H1 (cell line): ENCODE results near the gene CCNC. TPM values are rescaled to one million over a fixed set of nuclear protein-coding genes. Genes with fewer than 3 reads are reported as not detected.

Experiments used
- CTCF ChIA-PET: fragments of 300-600 bp; sonication (Branson Sonifier 250); formaldehyde crosslinking; loops from one replicate; lab custom pipeline; 2021; ENCODE audit not compliant: partially characterized antibody; lab: Charles Lee
- POLR2A ChIA-PET: fragments of 300-600 bp; sonication (Branson Sonifier 250); formaldehyde crosslinking; loops from one replicate; lab custom pipeline; 2021; ENCODE audit warnings: inconsistent platforms; ENCODE audit not compliant: partially characterized antibody; lab: Charles Lee
- DNase-seq, 2 experiments: peaks; one replicate each; pipeline versions ENCODE4 v3.0.0 to v3.0.0-alpha.2; 2010 to 2022; ENCODE audit warnings: low spot score in 2 of 2, low read depth in 1 of 2, mixed read lengths in 1 of 2
- FAIRE-seq: peaks from 2 replicates; lab custom pipeline; 2011; peaks lifted over from hg19 to GRCh38; lab: Jason Lieb, UNC
- H2AFZ ChIP-seq: 2 replicates; pipeline ENCODE4 v1.8.1; 2012; ENCODE audit warnings: low read length, inconsistent platforms
- H2AK5ac ChIP-seq: 2 replicates; pipeline ENCODE4 v1.6.1; 2013; ENCODE audit warnings: low read depth, low read length
- H2BK120ac ChIP-seq: replicated peaks from 2 replicates; pipeline ENCODE3; 2013; ENCODE audit warnings: low read depth, low read length, inconsistent platforms
- H2BK12ac ChIP-seq: 2 replicates; pipeline ENCODE4 v1.6.1; 2013; ENCODE audit warnings: low read depth, low read length
- H2BK15ac ChIP-seq: 2 replicates; pipeline ENCODE4 v1.6.1; 2013; ENCODE audit warnings: low read length
- H2BK20ac ChIP-seq: 2 replicates; pipeline ENCODE4 v1.6.1; 2013; ENCODE audit warnings: low read length
- H2BK5ac ChIP-seq: 2 replicates; pipeline ENCODE4 v1.6.1; 2013; ENCODE audit warnings: low read depth, low read length
- H3K14ac ChIP-seq: 2 replicates; pipeline ENCODE4 v1.6.1; 2013; ENCODE audit warnings: inconsistent platforms; ENCODE audit not compliant: insufficient read length
- H3K18ac ChIP-seq: 2 replicates; pipeline ENCODE4 v1.6.1; 2013; ENCODE audit warnings: low read length; ENCODE audit errors: extremely low read depth
- H3K23ac ChIP-seq: 2 replicates; pipeline ENCODE4 v1.6.1; 2013; ENCODE audit warnings: inconsistent platforms; ENCODE audit not compliant: insufficient read length
- H3K23me2 ChIP-seq: 2 replicates; pipeline ENCODE4 v1.6.1; 2013; ENCODE audit warnings: low read depth, low read length
- H3K27ac ChIP-seq: 2 replicates; pipeline ENCODE4 v1.6.1; 2011; ENCODE audit warnings: low read depth, low read length, inconsistent platforms
- H3K27me3 ChIP-seq, 4 experiments: replicated peaks in 1 of 4; 1 replicate in 1 of 4; 2 replicates in 3 of 4; pipeline versions ENCODE4 v1.6.1 to v1.8.1; 2011 to 2013; ENCODE audit warnings: low read length in 3 of 4, mild to moderate bottlenecking in 3 of 4, inconsistent platforms in 2 of 4, mixed read lengths in 2 of 4, moderate library complexity in 1 of 4; ENCODE audit not compliant: control insufficient read depth in 3 of 4, insufficient read depth in 3 of 4; ENCODE audit errors: extremely low read depth in 1 of 4
- H3K36me3 ChIP-seq, 4 experiments: 2 replicates each; pipeline versions ENCODE4 v1.6.1 to v1.8.1; 2011 to 2013; ENCODE audit warnings: mild to moderate bottlenecking in 4 of 4, low read length in 3 of 4, moderate library complexity in 2 of 4, control low read depth in 1 of 4, inconsistent platforms in 1 of 4; ENCODE audit not compliant: insufficient read depth in 4 of 4, control insufficient read depth in 2 of 4
- H3K4ac ChIP-seq: replicated peaks from 2 replicates; pipeline ENCODE3; 2013; ENCODE audit warnings: low read length, low read depth, mixed read lengths, inconsistent platforms; ENCODE audit not compliant: insufficient read length
- H3K4me1 ChIP-seq, 4 experiments: replicated peaks in 1 of 4; 1 replicate in 1 of 4; 2 replicates in 3 of 4; pipeline versions ENCODE4 v1.6.1 to v1.8.1; 2011 to 2013; ENCODE audit warnings: low read length in 3 of 4, inconsistent platforms in 2 of 4, mixed read lengths in 1 of 4; ENCODE audit not compliant: insufficient read depth in 4 of 4, control insufficient read depth in 3 of 4
- H3K4me2 ChIP-seq, 2 experiments: 2 replicates each; pipeline versions ENCODE4 v1.6.1 to v1.8.1; 2011 to 2013; ENCODE audit warnings: low read depth in 2 of 2, low read length in 2 of 2, control low read depth in 1 of 2, inconsistent platforms in 1 of 2, mild to moderate bottlenecking in 1 of 2; ENCODE audit not compliant: insufficient read depth in 1 of 2
- H3K4me3 ChIP-seq, 4 experiments: fragments of 200-600, 300-600 bp in 1 of 4; sonication (generic), shearing (Covaris generic), sonication (Bioruptor Twin) in 1 of 4; 2 replicates each; pipeline versions ENCODE4 v1.5.1 to v1.8.1; 2011 to 2016; ENCODE audit warnings: low read length in 4 of 4, low read depth in 3 of 4, control low read depth in 2 of 4, inconsistent platforms in 2 of 4, mild to moderate bottlenecking in 2 of 4, mixed read lengths in 1 of 4, moderate library complexity in 1 of 4; ENCODE audit not compliant: insufficient read depth in 2 of 4; ENCODE audit errors: extremely low read depth in 1 of 4
- H3K56ac ChIP-seq: replicated peaks from 2 replicates; pipeline ENCODE3; 2013; ENCODE audit warnings: low read depth, mild to moderate bottlenecking, mixed read lengths, low read length, inconsistent platforms; ENCODE audit not compliant: insufficient read length
- H3K79me1 ChIP-seq: 2 replicates; pipeline ENCODE4 v1.6.1; 2013; ENCODE audit warnings: low read depth, low read length, control low read depth
- H3K79me2 ChIP-seq, 2 experiments: 2 replicates each; pipeline versions ENCODE4 v1.6.1 to v1.8.1; 2012 to 2013; ENCODE audit warnings: low read length in 2 of 2, mild to moderate bottlenecking in 2 of 2, inconsistent platforms in 1 of 2; ENCODE audit not compliant: insufficient read depth in 2 of 2, control insufficient read depth in 1 of 2
- H3K9ac ChIP-seq, 4 experiments: replicated peaks in 1 of 4; 1 replicate in 1 of 4; 2 replicates in 3 of 4; pipeline versions ENCODE4 v1.6.1 to v1.8.1; 2011 to 2013; ENCODE audit warnings: low read depth in 3 of 4, low read length in 3 of 4, control low read depth in 2 of 4, mild to moderate bottlenecking in 2 of 4, moderate library complexity in 2 of 4, inconsistent platforms in 1 of 4; ENCODE audit errors: extremely low read depth in 1 of 4
- H3K9me3 ChIP-seq, 2 experiments: 2 replicates each; pipeline versions ENCODE4 v1.6.1 to v1.8.1; 2012 to 2013; ENCODE audit warnings: mild to moderate bottlenecking in 2 of 2, moderate library complexity in 2 of 2, control low read depth in 1 of 2, inconsistent platforms in 1 of 2, low read depth in 1 of 2, low read length in 1 of 2, mixed read lengths in 1 of 2; ENCODE audit not compliant: insufficient read depth in 2 of 2
- H4K20me1 ChIP-seq, 2 experiments: replicated peaks in 1 of 2; 2 replicates each; pipeline versions ENCODE3 to v1.8.1; 2011 to 2013; ENCODE audit warnings: inconsistent platforms in 2 of 2, low read length in 2 of 2, mild to moderate bottlenecking in 1 of 2; ENCODE audit not compliant: insufficient read depth in 2 of 2, control insufficient read depth in 1 of 2
- H4K5ac ChIP-seq: 2 replicates; pipeline ENCODE4 v1.6.1; 2013; ENCODE audit warnings: low read length, low read depth, mixed read lengths, inconsistent platforms; ENCODE audit not compliant: insufficient read length
- H4K8ac ChIP-seq: 2 replicates; pipeline ENCODE4 v1.8.0; 2013; ENCODE audit warnings: mild to moderate bottlenecking, moderate library complexity, low read length, inconsistent platforms; ENCODE audit not compliant: insufficient read depth; ENCODE audit errors: extremely low read depth
- H4K91ac ChIP-seq: replicated peaks from 2 replicates; pipeline ENCODE3; 2013; ENCODE audit warnings: low read length, mixed read lengths, inconsistent platforms; ENCODE audit not compliant: insufficient read length
- BRCA1 ChIP-seq: IDR thresholded peaks from 2 replicates; pipeline ENCODE4 v1.6.1; 2012; ENCODE audit warnings: low read depth, low read length, improper control_type of control experiment
- CBX8 ChIP-seq: fragments of 300-800, 300-1000 bp; sonication (generic); IDR thresholded peaks from 2 replicates; pipeline ENCODE4 v1.7.1; 2016; ENCODE audit warnings: low read depth, low read length, borderline replicate concordance
- CEBPB ChIP-seq: IDR thresholded peaks from 2 replicates; pipeline ENCODE4 v1.6.1; 2012; ENCODE audit warnings: low read depth, low read length
- EZH2 ChIP-seq: fragments of 200-600 bp; sonication (generic); IDR thresholded peaks from 2 replicates; pipeline ENCODE4 v1.7.1; 2012; ENCODE audit warnings: low read depth, mild to moderate bottlenecking, moderate library complexity, low read length, inconsistent platforms; ENCODE audit not compliant: severe bottlenecking
- GABPA ChIP-seq: IDR thresholded peaks from 2 replicates; pipeline ENCODE4 v1.6.1; 2011; ENCODE audit warnings: mild to moderate bottlenecking, low read length, moderate library complexity, borderline replicate concordance; ENCODE audit not compliant: insufficient read depth
- KDM1A ChIP-seq: fragments of 200-600, 300-600 bp; sonication (generic); IDR thresholded peaks from 2 replicates; pipeline ENCODE4 v1.7.1; 2016; ENCODE audit warnings: mild to moderate bottlenecking, low read length, borderline replicate concordance
- POU5F1 ChIP-seq: IDR thresholded peaks from 2 replicates; pipeline ENCODE4 v1.6.1; 2011; ENCODE audit warnings: low read depth, mild to moderate bottlenecking, low read length, moderate library complexity
- RFX5 ChIP-seq: IDR thresholded peaks from 2 replicates; pipeline ENCODE4 v1.6.1; 2011; ENCODE audit warnings: low read depth, low read length, improper control_type of control experiment, borderline replicate concordance
- TCF12 ChIP-seq: IDR thresholded peaks from 2 replicates; pipeline ENCODE4 v1.6.1; 2011; ENCODE audit warnings: low read depth, mild to moderate bottlenecking, low read length
- WGBS, 2 experiments: shearing (Covaris generic) in 1 of 2; methylation state at CpG; one replicate each; pipeline versions ENCODE4 v1.1.6 to v1.1.7; 2013 to 2015; ENCODE audit warnings: low lambda C conversion rate in 2 of 2, mixed read lengths in 2 of 2, inconsistent platforms in 1 of 2, low coverage in 1 of 2, missing lambda C conversion rate in 1 of 2; ENCODE audit not compliant: insufficient replicate concordance in 2 of 2, insufficient coverage in 1 of 2, insufficient read length in 1 of 2; ENCODE audit errors: extremely low coverage in 1 of 2, missing lambda C conversion rate in 1 of 2; 5-methylcytosine and 5-hydroxymethylcytosine counted together
- polyA plus RNA-seq, 7 experiments: library from polyadenylated mRNA; depleted of rRNA in 3 of 7; stranded (reverse) in 5 of 7; unstranded in 2 of 7; fragments of >200 nt in 5 of 7; fragments of 200-250 nt in 2 of 7; gene quantifications; 1 replicate in 5 of 7; 2 replicates in 1 of 7; 4 replicates in 1 of 7; pipeline versions ENCODE4 v1.2.1 to v1.2.3, GENCODE V29; 2011 to 2013; ENCODE audit warnings: missing spikeins in 2 of 7, mixed read lengths in 2 of 7
- total RNA-seq: library from RNA; stranded (reverse); fragmentation: NEBNext Ultra II Directional; extraction: Animal tissue kit (Norgen Biotek cat#: 25700); gene quantifications from 2 replicates; pipeline ENCODE4 v1.2.1, GENCODE V29; 2021
- TF ChIP-seq, protein P1 (sequence below): IDR thresholded peaks from 2 replicates; pipeline ENCODE4 v1.6.1; 2011; ENCODE audit warnings: low read depth, mild to moderate bottlenecking, low read length; ENCODE audit not compliant: insufficient read depth

Gene CCNC
- total and polyA plus RNA-seq, 2 of the 8 experiments (the other 6 are each of a cell fraction or from before 2014, with no cell fraction given) = 45.4 to 107 TPM

DNA sequence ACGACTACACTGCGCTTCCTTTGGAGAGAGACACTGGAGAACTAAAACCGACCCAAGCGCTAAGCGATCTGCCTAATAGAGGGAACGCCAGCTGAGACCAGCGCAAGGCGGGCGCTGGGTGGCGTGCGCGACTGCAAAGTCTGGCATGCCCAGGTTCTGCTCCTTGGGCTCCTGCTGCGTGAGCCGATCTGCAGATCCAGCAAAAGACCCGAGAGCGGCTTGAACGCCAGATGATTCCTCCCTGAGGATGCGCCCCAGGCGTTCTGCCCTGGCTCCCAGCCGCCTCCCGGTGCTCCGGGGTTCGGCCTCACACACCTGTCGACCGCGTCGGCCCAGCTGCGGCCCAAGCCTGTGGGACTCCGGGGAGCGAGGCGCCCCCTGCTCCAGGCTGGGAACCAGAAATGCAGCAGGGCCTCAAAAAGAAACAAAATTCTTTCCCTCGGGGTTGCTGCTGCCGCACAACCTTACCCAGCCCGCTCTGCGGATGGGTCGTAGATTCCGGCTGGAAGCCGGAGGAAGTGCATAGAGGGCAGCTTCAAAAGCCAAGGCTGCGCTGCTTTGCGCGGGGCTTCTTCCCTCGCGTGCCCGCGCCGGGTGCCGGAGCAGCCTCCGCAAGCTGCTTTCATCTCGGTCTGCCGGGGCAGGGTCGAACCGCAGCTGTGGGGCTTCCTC lies 20.3 kb upstream of the CCNC start:
- peak overlapping the region; percentile 49 to 85 for H3K4me2 ChIP-seq
- H3K79me1 ChIP-seq = no peaks in the 10 kb centered on the region
- WGBS, 2 experiments = 3% methylated on average over 50 of the region's 52 CpGs; no CpG with 5 or more reads in 1 of the 2 experiments
- H2BK12ac ChIP-seq = no peak overlapping the region
- no peak overlapping the region for H3K27ac ChIP-seq
- no peak overlapping the region for H2AK5ac ChIP-seq
- POLR2A ChIA-PET = interaction anchor here (0.7 to 4.4 kb wide), 6 partner anchors 9 to 158 kb away, joined by 3 to 29 read pairs (median 4); partner anchors contain the start of gene CCNC
- CTCF ChIA-PET = interaction anchor here (0.6 to 4.7 kb wide), 19 partner anchors 10 to 413 kb away, joined by 3 to 49 read pairs (median 4); partner anchors contain the start of genes CCNC and PRDM13
- DNase-seq (peak; percentile 81 to 84), FAIRE-seq (peak; percentile 70)
- H3K23me2 ChIP-seq = peaks cover 5% of the 10 kb centered on the region; the same call in 1 of the 2 replicates
- no peak overlapping the region for H3K9ac ChIP-seq
- no peak overlapping the region for H3K4ac ChIP-seq
- no peak overlapping the region for H3K56ac ChIP-seq
- H2BK5ac ChIP-seq = no peak overlapping the region
- no peak overlapping the region for H4K8ac ChIP-seq
- no peak overlapping the region for H2BK15ac ChIP-seq
- H3K18ac ChIP-seq = no peak overlapping the region; the same call in 1 of the 2 replicates
- no peak overlapping the region for H2BK120ac ChIP-seq
- no peaks in the 10 kb centered on the region for H3K79me2 ChIP-seq
- H3K23ac ChIP-seq = no peak overlapping the region
- no peaks in the 10 kb centered on the region for H3K9me3 ChIP-seq
- no peak overlapping the region for H4K5ac ChIP-seq
- no peak overlapping the region for H3K14ac ChIP-seq
- peaks cover 0 to 6% (median 2%) of the 10 kb centered on the region in 4 experiments; a peak in 4 of 7 replicates for H3K4me1 ChIP-seq
- peaks cover 4 to 7% of the 10 kb centered on the region in 2 experiments for H4K20me1 ChIP-seq
- no peak overlapping the region for H2BK20ac ChIP-seq
- peaks cover 56 to 90% (median 76%) of the 10 kb centered on the region in 4 experiments for H3K27me3 ChIP-seq
- H3K4me3 ChIP-seq = peak overlapping the region; percentile 25 to 61 (median 38)
- H4K91ac ChIP-seq = no peak overlapping the region
- H2AFZ ChIP-seq = no peak overlapping the region; the same call in 1 of the 2 replicates
- peaks cover 0 to 2% (median 0%) of the 10 kb centered on the region in 4 experiments; a peak in 1 of 8 replicates for H3K36me3 ChIP-seq
- TF ChIP-seq TCF12 (no peak), EZH2 (peak; percentile 76), RFX5 (no peak), GABPA (no peak; the same call in 1 of the 2 replicates), POU5F1 (no peak), CBX8 (no peak), KDM1A (no peak), CEBPB (no peak), BRCA1 (no peak)
- TF ChIP-seq, protein P1, sequence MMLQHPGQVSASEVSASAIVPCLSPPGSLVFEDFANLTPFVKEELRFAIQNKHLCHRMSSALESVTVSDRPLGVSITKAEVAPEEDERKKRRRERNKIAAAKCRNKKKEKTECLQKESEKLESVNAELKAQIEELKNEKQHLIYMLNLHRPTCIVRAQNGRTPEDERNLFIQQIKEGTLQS = no peak
